GM21723 (cell line): ENCODE results near the gene NUDT8.
"Not testable (repeated sequence)": the region's sequence is repeated elsewhere in the genome, so short reads cannot be mapped to it uniquely, and the experiment has no call there.

Experiments
- ATAC-seq: cut with Tn5 transposase; IDR thresholded peaks from one replicate; pipeline ENCODE4 v1.9.1; 2021; ENCODE audit warnings: mild to moderate bottlenecking, moderate library complexity; ENCODE audit not compliant: unreplicated experiment

The NUDT8 gene

GRCh38 chr11:67642173-67643120, 12.7 kb upstream of the NUDT8 start:
- ATAC-seq, result no peak

- no peak for ATAC-seq
These were observed 11.8 kb upstream of the NUDT8 start for GRCh38 chr11:67641338-67642172.

- ATAC-seq, result no peak
These were observed 11.1 kb upstream of the NUDT8 start for GRCh38 chr11:67640758-67641337.

- ATAC-seq, result no peak
These were observed 10.5 kb upstream of the NUDT8 start for GRCh38 chr11:67640021-67640757.

GRCh38 chr11:67639438-67639859, 9.7 kb upstream of the NUDT8 start, which contains the start of gene TBX10:
TBX10 (minus strand) TSS chr11:67639763; CDS start chr11:67639472, 291 bp downstream.
- no peak for ATAC-seq

GRCh38 chr11:67638535-67639437, 9.0 kb upstream of the NUDT8 start:
- ATAC-seq, result no peak

GRCh38 chr11:67637441-67637840, 7.7 kb upstream of the NUDT8 start:
- not testable (repeated sequence) for ATAC-seq

GRCh38 chr11:67636962-67637361, 7.2 kb upstream of the NUDT8 start:
- ATAC-seq, result no peak

- ATAC-seq, result no peak
These were observed 5.4 kb upstream of the NUDT8 start for GRCh38 chr11:67635231-67635521.

- no peak for ATAC-seq
These were observed 4.9 kb upstream of the NUDT8 start for GRCh38 chr11:67634366-67635230.

- no peak for ATAC-seq
These were observed 4.1 kb upstream of the NUDT8 start for GRCh38 chr11:67633758-67634365.

- ATAC-seq, result no peak
These were observed 3.4 kb upstream of the NUDT8 start for GRCh38 chr11:67632982-67633755.

GRCh38 chr11:67632175-67632981, 2.6 kb upstream of the NUDT8 start:
- no peak for ATAC-seq

GRCh38 chr11:67631853-67632174, 2.1 kb upstream of the NUDT8 start:
- ATAC-seq, result no peak

GRCh38 chr11:67631411-67631810, 1.7 kb upstream of the NUDT8 start:
- ATAC-seq, result no peak

GRCh38 chr11:67630943-67631331, 1.2 kb upstream of the NUDT8 start:
- no peak for ATAC-seq
